HepG2 (cell line): ENCODE measurements around the gene XPO1. TPM values are rescaled to one million over a fixed set of nuclear protein-coding genes. Genes with fewer than 3 reads are reported as not detected.

ENCODE experiments used
- ATM ChIP-seq: fragments of 450-650 bp; IDR thresholded peaks from 2 replicates; pipeline ENCODE4 v1.7.1; 2017; ENCODE audit warnings: mild to moderate bottlenecking, borderline replicate concordance
- CBX2 ChIP-seq, 2 experiments: fragments of 200-600 bp in 1 of 2; sonication (generic); formaldehyde crosslinking in 1 of 2; IDR thresholded peaks; 2 replicates each; pipeline versions ENCODE4 v1.7.0 to v1.8.1; 2018 to 2022; ENCODE audit warnings: low read depth in 2 of 2, low read length in 1 of 2, mild to moderate bottlenecking in 1 of 2, missing genetic modification reagents in 1 of 2
- FOXA3 ChIP-seq: IDR thresholded peaks from 2 replicates; pipeline ENCODE4 v1.6.1; 2016; ENCODE audit warnings: missing genetic modification reagents, missing compliant biosample characterization
- HOXA3 ChIP-seq: sonication (generic); formaldehyde crosslinking; IDR thresholded peaks from 2 replicates; pipeline ENCODE4 v1.5.0; 2020; ENCODE audit warnings: missing genetic modification reagents
- MED8 ChIP-seq: sonication (generic); formaldehyde crosslinking; IDR thresholded peaks from 2 replicates; pipeline ENCODE4 v1.8.1; 2023; ENCODE audit warnings: mild to moderate bottlenecking, missing genetic modification reagents; ENCODE audit not compliant: insufficient replicate concordance
- MXI1 ChIP-seq: IDR thresholded peaks from 3 replicates; pipeline ENCODE4 v1.6.1; 2012; ENCODE audit warnings: low read depth, low read length, inconsistent platforms, borderline replicate concordance
- NFRKB ChIP-seq: fragments of 450-650 bp; IDR thresholded peaks from 2 replicates; pipeline ENCODE4 v1.6.1; 2017
- PHF5A ChIP-seq: IDR thresholded peaks from one replicate; pipeline ENCODE4 v1.6.1; 2018; ENCODE audit warnings: low read depth, missing genetic modification reagents; ENCODE audit not compliant: unreplicated experiment
- RFXAP ChIP-seq: sonication (generic); formaldehyde crosslinking; IDR thresholded peaks from 2 replicates; pipeline ENCODE4 v1.4.0; 2020; ENCODE audit warnings: missing genetic modification reagents, borderline replicate concordance
- SRSF9 ChIP-seq: fragments of 200-400 bp; formaldehyde crosslinking; IDR thresholded peaks from 2 replicates; pipeline ENCODE4 v1.6.1; 2018; ENCODE audit warnings: borderline replicate concordance, mild to moderate bottlenecking, low read depth, low read length; ENCODE audit not compliant: insufficient read depth, poor library complexity, severe bottlenecking
- TAF15 ChIP-seq: fragments of 200-400 bp; formaldehyde crosslinking; IDR thresholded peaks from one replicate; pipeline ENCODE4 v1.6.1; 2018; ENCODE audit warnings: mild to moderate bottlenecking, low read depth, low read length; ENCODE audit not compliant: poor library complexity, severe bottlenecking
- TRIM24 ChIP-seq: sonication (generic); formaldehyde crosslinking; IDR thresholded peaks from 2 replicates; pipeline ENCODE4 v1.8.0; 2022; ENCODE audit warnings: mild to moderate bottlenecking, missing genetic modification reagents
- ZNF205 ChIP-seq: IDR thresholded peaks from 2 replicates; pipeline ENCODE4 v1.6.1; 2018; ENCODE audit warnings: missing biosample characterization, missing genetic modification reagents
- ZNF331 ChIP-seq: sonication (generic); formaldehyde crosslinking; IDR thresholded peaks from 2 replicates; pipeline ENCODE4 v1.4.0; 2020; ENCODE audit warnings: missing genetic modification reagents
- ZNF468 ChIP-seq: sonication (generic); formaldehyde crosslinking; IDR thresholded peaks from 2 replicates; pipeline ENCODE4 v1.8.0; 2022; ENCODE audit warnings: mild to moderate bottlenecking, moderate library complexity, missing genetic modification reagents
- ZNF713 ChIP-seq: sonication (generic); formaldehyde crosslinking; IDR thresholded peaks from 2 replicates; pipeline ENCODE4 v1.4.0; 2020; ENCODE audit warnings: mild to moderate bottlenecking, missing genetic modification reagents
- ZNF891 ChIP-seq: sonication (generic); formaldehyde crosslinking; IDR thresholded peaks from 2 replicates; pipeline ENCODE4 v1.5.0; 2020; ENCODE audit warnings: mild to moderate bottlenecking, missing genetic modification reagents
- ZSCAN21 ChIP-seq: sonication (generic); formaldehyde crosslinking; IDR thresholded peaks from 2 replicates; pipeline ENCODE4 v1.8.0; 2022; ENCODE audit warnings: mild to moderate bottlenecking, missing genetic modification reagents, moderate library complexity, borderline replicate concordance
- polyA plus RNA-seq, 8 experiments: library from polyadenylated mRNA; depleted of rRNA in 3 of 8; stranded (reverse) in 7 of 8; unstranded in 1 of 8; fragments of >200 nt; fragmentation: Illumina TruSeq in 4 of 8; extraction: Trizol in 4 of 8; gene quantifications; 2 replicates each; pipeline versions ENCODE4 v1.2.1 to v1.2.3, GENCODE V29; 2011 to 2016; ENCODE audit warnings: low read depth in 4 of 8, missing spikeins in 1 of 8, mixed read lengths in 1 of 8; ENCODE audit not compliant: insufficient read depth in 1 of 8
- total RNA-seq, 5 experiments: library from RNA; depleted of rRNA; stranded (reverse); fragments of >200 nt; fragmentation: Illumina TruSeq; extraction: Trizol; gene quantifications; 2 replicates each; pipeline ENCODE4 v1.2.3, GENCODE V29; 2016; ENCODE audit warnings: low read depth in 1 of 5
- TF ChIP-seq, protein P1 (sequence below): sonication (generic); formaldehyde crosslinking; IDR thresholded peaks from 2 replicates; pipeline ENCODE4 v1.4.0; 2020; ENCODE audit warnings: mild to moderate bottlenecking, missing genetic modification reagents
- TF ChIP-seq, protein P2 (sequence below): sonication (generic); formaldehyde crosslinking; conservative IDR thresholded peaks from 2 replicates; pipeline ENCODE4 v1.4.0; 2020; ENCODE audit warnings: missing genetic modification reagents
- TF ChIP-seq, protein P3 (sequence below): sonication (generic); formaldehyde crosslinking; IDR thresholded peaks from 2 replicates; pipeline ENCODE4 v1.5.0; 2020; ENCODE audit warnings: missing genetic modification reagents
- TF ChIP-seq, protein P4 (sequence below): sonication (generic); formaldehyde crosslinking; conservative IDR thresholded peaks from 2 replicates; pipeline ENCODE4 v1.8.1; 2023; ENCODE audit warnings: missing genetic modification reagents
- TF ChIP-seq, protein P5 (sequence below): sonication (generic); formaldehyde crosslinking; IDR thresholded peaks from 2 replicates; pipeline ENCODE4 v1.8.0; 2022; ENCODE audit warnings: missing genetic modification reagents, mild to moderate bottlenecking, borderline replicate concordance

Gene XPO1
- total and polyA plus RNA-seq, 2 of the 13 experiments (the other 11 are each of a cell fraction or from before 2014, with no cell fraction given) = 67.4 to 212 TPM

DNA sequence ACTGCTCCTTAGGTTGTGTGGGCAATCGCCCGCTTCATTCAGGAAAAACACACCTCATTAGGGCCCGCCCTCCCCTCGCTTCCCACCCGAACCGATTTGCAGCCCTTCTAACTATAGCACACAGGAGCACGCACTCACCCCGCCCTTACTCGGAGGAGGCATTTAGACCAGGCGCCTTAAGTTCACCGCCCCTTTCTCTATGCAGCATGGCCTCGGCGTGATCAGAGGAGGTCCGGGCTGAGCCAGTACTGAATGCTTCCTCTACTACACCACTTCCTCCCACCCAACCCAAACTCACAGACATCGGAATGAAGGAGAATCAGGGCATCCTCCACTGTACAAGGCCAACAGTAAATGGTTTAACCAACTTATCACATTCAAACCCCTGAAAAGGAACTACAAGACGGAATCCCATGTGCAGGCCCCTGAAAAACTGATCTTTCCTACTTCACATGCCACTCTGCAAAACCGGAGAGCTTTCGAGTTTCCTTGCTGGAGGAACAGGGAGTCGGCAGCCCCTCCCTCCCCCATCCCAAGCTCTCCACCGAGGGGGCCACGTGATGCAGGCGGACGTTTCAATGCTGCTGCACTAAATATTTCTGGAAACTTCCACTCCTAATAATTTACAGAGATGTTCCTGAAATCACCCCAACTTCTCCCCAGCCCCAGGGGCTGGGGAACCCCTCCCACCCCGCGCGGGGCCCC is 1.4 kb downstream of the XPO1 start (continued):
- TF ChIP-seq ATM (no peak), TAF15 (no peak), RFXAP (no peak; the same call in 1 of the 2 replicates), NFRKB (no peak), ZNF713 (CRISPR knock-in tag) (no peak), TRIM24 (CRISPR knock-in tag) (no peak), SRSF9 (no peak), CBX2 (IDR thresholded peaks at IDR 0.05; ENCODE audit: low read depth, low read length) (no peak), CBX2 (CRISPR knock-in tag; IDR thresholded peaks at IDR 0.05; ENCODE audit: low read depth) (no peak), HOXA3 (CRISPR knock-in tag) (peak; percentile 64; the same call in 1 of the 2 replicates), FOXA3 (CRISPR knock-in tag) (peak; percentile 50; the same call in 1 of the 2 replicates), PHF5A (CRISPR knock-in tag) (no peak), MXI1 (peak; percentile 78; the same call in 1 of the 3 replicates), ZSCAN21 (CRISPR knock-in tag) (peak; percentile 64; the same call in 1 of the 2 replicates), ZNF891 (CRISPR knock-in tag) (peak; percentile 28; the same call in 1 of the 2 replicates), ZNF331 (0 out of 2 replicates have a peak, but pooled peaks have one; percentile 23), ZNF205 (0 out of 2 replicates have a peak, but pooled peaks have one; percentile 46), MED8 (CRISPR knock-in tag) (no peak), ZNF468 (CRISPR knock-in tag) (no peak)
- TF ChIP-seq, protein P1, sequence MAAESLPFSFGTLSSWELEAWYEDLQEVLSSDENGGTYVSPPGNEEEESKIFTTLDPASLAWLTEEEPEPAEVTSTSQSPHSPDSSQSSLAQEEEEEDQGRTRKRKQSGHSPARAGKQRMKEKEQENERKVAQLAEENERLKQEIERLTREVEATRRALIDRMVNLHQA = no peak
- TF ChIP-seq, protein P2, sequence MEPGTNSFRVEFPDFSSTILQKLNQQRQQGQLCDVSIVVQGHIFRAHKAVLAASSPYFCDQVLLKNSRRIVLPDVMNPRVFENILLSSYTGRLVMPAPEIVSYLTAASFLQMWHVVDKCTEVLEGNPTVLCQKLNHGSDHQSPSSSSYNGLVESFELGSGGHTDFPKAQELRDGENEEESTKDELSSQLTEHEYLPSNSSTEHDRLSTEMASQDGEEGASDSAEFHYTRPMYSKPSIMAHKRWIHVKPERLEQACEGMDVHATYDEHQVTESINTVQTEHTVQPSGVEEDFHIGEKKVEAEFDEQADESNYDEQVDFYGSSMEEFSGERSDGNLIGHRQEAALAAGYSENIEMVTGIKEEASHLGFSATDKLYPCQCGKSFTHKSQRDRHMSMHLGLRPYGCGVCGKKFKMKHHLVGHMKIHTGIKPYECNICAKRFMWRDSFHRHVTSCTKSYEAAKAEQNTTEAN = no peak
- TF ChIP-seq, protein P3, sequence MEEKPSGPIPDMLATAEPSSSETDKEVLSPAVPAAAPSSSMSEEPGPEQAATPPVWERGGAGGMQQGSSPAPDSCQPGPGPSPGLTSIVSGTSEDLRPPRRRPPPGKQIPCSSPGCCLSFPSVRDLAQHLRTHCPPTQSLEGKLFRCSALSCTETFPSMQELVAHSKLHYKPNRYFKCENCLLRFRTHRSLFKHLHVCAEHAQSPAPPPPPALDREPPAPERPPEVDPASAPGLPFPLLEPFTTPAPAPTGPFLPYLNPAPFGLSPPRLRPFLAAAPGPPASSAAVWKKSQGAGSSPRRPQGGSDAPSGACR (CRISPR knock-in tag) = peak; percentile 75; the same call in 1 of the 2 replicates
- TF ChIP-seq, protein P4, sequence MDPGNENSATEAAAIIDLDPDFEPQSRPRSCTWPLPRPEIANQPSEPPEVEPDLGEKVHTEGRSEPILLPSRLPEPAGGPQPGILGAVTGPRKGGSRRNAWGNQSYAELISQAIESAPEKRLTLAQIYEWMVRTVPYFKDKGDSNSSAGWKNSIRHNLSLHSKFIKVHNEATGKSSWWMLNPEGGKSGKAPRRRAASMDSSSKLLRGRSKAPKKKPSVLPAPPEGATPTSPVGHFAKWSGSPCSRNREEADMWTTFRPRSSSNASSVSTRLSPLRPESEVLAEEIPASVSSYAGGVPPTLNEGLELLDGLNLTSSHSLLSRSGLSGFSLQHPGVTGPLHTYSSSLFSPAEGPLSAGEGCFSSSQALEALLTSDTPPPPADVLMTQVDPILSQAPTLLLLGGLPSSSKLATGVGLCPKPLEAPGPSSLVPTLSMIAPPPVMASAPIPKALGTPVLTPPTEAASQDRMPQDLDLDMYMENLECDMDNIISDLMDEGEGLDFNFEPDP = no peak
- TF ChIP-seq, protein P5, sequence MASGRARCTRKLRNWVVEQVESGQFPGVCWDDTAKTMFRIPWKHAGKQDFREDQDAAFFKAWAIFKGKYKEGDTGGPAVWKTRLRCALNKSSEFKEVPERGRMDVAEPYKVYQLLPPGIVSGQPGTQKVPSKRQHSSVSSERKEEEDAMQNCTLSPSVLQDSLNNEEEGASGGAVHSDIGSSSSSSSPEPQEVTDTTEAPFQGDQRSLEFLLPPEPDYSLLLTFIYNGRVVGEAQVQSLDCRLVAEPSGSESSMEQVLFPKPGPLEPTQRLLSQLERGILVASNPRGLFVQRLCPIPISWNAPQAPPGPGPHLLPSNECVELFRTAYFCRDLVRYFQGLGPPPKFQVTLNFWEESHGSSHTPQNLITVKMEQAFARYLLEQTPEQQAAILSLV (CRISPR knock-in tag) = 0 out of 2 replicates have a peak, but pooled peaks have one; percentile 53
